Measurements from ENCODE around the gene AGTRAP.

- TF ChIP-seq CTCF (IDR thresholded peaks at IDR 0.05) (no peak), EP300 (IDR thresholded peaks at IDR 0.05) (no peak), POLR2A (IDR thresholded peaks at IDR 0.05) (no peak)
Measured at GRCh38 chr1:11800391-11800755, 64.4 kb downstream of the AGTRAP start.

All from ovary (tissue), 3 donors.